Measurements from ENCODE around the gene APOL3. TPM values are rescaled to one million over a fixed set of nuclear protein-coding genes. Genes with fewer than 3 reads are reported as not detected.
A peak's percentile ranks its signal among the peaks of the same experiment; 100 is the strongest.

APOL3 gene
- total RNA-seq, 1 donor from 2014 or later, result 2.3 TPM

DNA sequence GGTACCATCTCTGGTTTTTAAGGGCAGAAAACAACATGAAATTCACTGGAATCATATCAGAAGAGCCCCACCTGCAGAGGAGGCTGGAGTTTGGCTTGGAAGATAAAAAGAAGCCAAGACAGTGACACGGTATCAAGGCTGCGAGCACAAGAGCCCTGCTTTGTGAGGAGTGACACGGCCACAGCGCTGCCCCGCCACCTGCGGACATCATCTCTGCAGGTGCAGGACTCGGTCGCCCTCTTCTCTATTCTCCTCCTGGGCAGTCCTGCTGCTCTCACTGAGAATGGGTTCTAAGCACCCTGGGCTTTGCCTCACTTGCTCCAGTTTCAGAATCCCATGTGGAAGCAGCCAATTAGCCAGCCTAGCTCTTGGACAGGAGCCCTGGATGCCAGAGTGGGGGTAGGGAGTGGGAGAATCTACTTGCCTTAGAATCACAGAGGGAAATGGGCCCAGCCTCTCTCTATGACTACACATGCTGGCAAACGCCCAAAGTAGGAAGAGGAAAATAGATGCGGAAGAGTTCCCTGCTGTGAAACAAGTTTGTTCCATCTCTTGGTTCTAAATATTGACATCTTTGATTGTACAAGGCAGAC is 24.0 kb upstream of the APOL3 start:
- H3K9me3 ChIP-seq (ENCODE audit: insufficient read depth, low read depth, low read length), result no peaks in the 10 kb centered on the region
- no peaks in the 10 kb centered on the region for H3K79me2 ChIP-seq (ENCODE audit: insufficient read depth, low read length)
- H3K4me3 Mint-ChIP-seq (ENCODE audit: unreplicated experiment), result no peak overlapping the region
- H3K4me1 Mint-ChIP-seq (ENCODE audit: low read depth, unreplicated experiment), result no peaks in the 10 kb centered on the region
- no peak overlapping the region for H3K9ac ChIP-seq (ENCODE audit: low read length)
- no peak overlapping the region for H3K27ac Mint-ChIP-seq (ENCODE audit: unreplicated experiment)
- no peaks in the 10 kb centered on the region for H3K4me1 ChIP-seq (ENCODE audit: insufficient read depth, low read length)
- H3K36me3 Mint-ChIP-seq (ENCODE audit: low read depth, unreplicated experiment), result no peaks in the 10 kb centered on the region
- FAIRE-seq, result no peak
- H3K36me3 ChIP-seq (ENCODE audit: insufficient read depth, low read length), result no peaks in the 10 kb centered on the region
- peaks cover 22% of the 10 kb centered on the region for H3K27me3 ChIP-seq (ENCODE audit: insufficient read depth, low read length)
- H4K20me1 ChIP-seq (ENCODE audit: insufficient read depth, low read length), result no peaks in the 10 kb centered on the region
- H3K27ac ChIP-seq (ENCODE audit: low read depth, low read length), result no peak overlapping the region
- H3K27me3 Mint-ChIP-seq (ENCODE audit: low read depth, unreplicated experiment), result peaks cover 36% of the 10 kb centered on the region
- DNase-seq (ENCODE audit: low read depth), result peak; percentile 24
- TF ChIP-seq, protein P1, sequence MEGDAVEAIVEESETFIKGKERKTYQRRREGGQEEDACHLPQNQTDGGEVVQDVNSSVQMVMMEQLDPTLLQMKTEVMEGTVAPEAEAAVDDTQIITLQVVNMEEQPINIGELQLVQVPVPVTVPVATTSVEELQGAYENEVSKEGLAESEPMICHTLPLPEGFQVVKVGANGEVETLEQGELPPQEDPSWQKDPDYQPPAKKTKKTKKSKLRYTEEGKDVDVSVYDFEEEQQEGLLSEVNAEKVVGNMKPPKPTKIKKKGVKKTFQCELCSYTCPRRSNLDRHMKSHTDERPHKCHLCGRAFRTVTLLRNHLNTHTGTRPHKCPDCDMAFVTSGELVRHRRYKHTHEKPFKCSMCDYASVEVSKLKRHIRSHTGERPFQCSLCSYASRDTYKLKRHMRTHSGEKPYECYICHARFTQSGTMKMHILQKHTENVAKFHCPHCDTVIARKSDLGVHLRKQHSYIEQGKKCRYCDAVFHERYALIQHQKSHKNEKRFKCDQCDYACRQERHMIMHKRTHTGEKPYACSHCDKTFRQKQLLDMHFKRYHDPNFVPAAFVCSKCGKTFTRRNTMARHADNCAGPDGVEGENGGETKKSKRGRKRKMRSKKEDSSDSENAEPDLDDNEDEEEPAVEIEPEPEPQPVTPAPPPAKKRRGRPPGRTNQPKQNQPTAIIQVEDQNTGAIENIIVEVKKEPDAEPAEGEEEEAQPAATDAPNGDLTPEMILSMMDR (IDR thresholded peaks at IDR 0.05; ENCODE audit: insufficient read depth, low read depth, low read length), result no peak
- no peak for TF ChIP-seq EZH2 (IDR thresholded peaks at IDR 0.05; ENCODE audit: insufficient read depth, low read length)
- H3K9me3 Mint-ChIP-seq (ENCODE audit: unreplicated experiment), result no peaks in the 10 kb centered on the region
- no peak overlapping the region for H3K4me2 ChIP-seq (ENCODE audit: low read length)
- H3K4me3 ChIP-seq (ENCODE audit: insufficient read depth, low read depth, low read length), result no peak overlapping the region
- H2AFZ ChIP-seq (ENCODE audit: low read depth, low read length), result no peak overlapping the region

DNA sequence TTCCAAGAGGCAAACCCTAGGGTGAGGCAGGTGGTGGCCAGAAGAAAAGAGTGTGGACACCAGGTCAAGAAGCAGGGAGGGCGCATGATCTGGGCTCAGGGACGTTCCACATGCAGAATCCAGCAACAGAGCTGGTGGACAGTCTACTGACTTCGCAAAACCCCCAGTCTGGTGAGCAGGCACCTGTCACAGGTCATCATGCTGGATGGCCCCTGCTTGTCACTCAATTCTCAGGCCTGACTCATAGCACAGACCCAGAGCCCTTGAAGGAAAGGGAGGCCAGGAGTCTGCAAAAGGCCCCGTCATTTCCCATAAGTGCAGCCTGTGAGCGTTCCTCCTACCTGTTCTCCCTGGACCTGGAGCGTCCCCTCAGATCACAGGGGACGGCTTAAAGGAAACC is 22.9 kb upstream of the APOL3 start:
- Histone ChIP-seq H3K79me2 (ENCODE audit: insufficient read depth, low read length) (no peaks in the 10 kb centered on the region), H3K27ac (ENCODE audit: low read depth, low read length) (no peak overlapping the region), H3K4me1 (ENCODE audit: insufficient read depth, low read length) (no peaks in the 10 kb centered on the region), H3K9me3 (ENCODE audit: insufficient read depth, low read depth, low read length) (no peaks in the 10 kb centered on the region), H2AFZ (ENCODE audit: low read depth, low read length) (no peak overlapping the region), H3K36me3 (ENCODE audit: insufficient read depth, low read length) (no peaks in the 10 kb centered on the region), H3K4me3 (ENCODE audit: insufficient read depth, low read depth, low read length) (no peak overlapping the region), H3K27me3 (ENCODE audit: insufficient read depth, low read length) (peaks cover 22% of the 10 kb centered on the region), H3K9ac (ENCODE audit: low read length) (no peak overlapping the region), H3K4me2 (ENCODE audit: low read length) (no peak overlapping the region), H4K20me1 (ENCODE audit: insufficient read depth, low read length) (no peaks in the 10 kb centered on the region)
- H3K27ac Mint-ChIP-seq (ENCODE audit: unreplicated experiment), result no peak overlapping the region
- FAIRE-seq (no peak), DNase-seq (ENCODE audit: low read depth) (no peak)
- peaks cover 30% of the 10 kb centered on the region for H3K27me3 Mint-ChIP-seq (ENCODE audit: low read depth, unreplicated experiment)
- TF ChIP-seq, protein P1 (IDR thresholded peaks at IDR 0.05; ENCODE audit: insufficient read depth, low read depth, low read length), result no peak
- no peak for TF ChIP-seq EZH2 (IDR thresholded peaks at IDR 0.05; ENCODE audit: insufficient read depth, low read length)
- no peak overlapping the region for H3K4me3 Mint-ChIP-seq (ENCODE audit: unreplicated experiment)
- H3K9me3 Mint-ChIP-seq (ENCODE audit: unreplicated experiment), result no peaks in the 10 kb centered on the region
- H3K36me3 Mint-ChIP-seq (ENCODE audit: low read depth, unreplicated experiment), result no peaks in the 10 kb centered on the region
- H3K4me1 Mint-ChIP-seq (ENCODE audit: low read depth, unreplicated experiment), result no peaks in the 10 kb centered on the region

DNA sequence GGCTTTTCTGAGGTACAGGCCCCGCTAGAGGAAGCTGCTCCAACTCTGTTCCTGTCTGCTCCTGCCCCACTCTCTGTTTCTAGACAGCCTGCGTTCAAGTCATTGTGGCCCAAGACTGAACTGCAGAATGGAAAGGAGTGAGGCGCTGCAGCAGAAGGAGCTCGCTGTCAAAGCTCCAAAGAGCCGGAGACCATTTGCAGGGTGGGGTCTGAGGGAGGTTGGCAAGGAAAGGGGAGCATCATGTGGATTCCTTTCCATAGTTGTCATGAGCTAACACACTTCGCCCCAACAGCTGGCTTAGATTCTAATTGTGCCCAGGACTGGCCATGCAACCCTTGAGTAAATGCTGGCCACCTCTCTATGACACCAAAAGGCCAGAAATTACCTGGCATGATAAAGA is 22.3 kb upstream of the APOL3 start:
- no peaks in the 10 kb centered on the region for H3K36me3 ChIP-seq (ENCODE audit: insufficient read depth, low read length)
- no peak overlapping the region for H3K4me3 ChIP-seq (ENCODE audit: insufficient read depth, low read depth, low read length)
- Mint-ChIP-seq H3K27ac (ENCODE audit: unreplicated experiment) (no peak overlapping the region), H3K27me3 (ENCODE audit: low read depth, unreplicated experiment) (peaks cover 25% of the 10 kb centered on the region), H3K36me3 (ENCODE audit: low read depth, unreplicated experiment) (no peaks in the 10 kb centered on the region), H3K4me3 (ENCODE audit: unreplicated experiment) (no peak overlapping the region), H3K4me1 (ENCODE audit: low read depth, unreplicated experiment) (no peaks in the 10 kb centered on the region), H3K9me3 (ENCODE audit: unreplicated experiment) (no peaks in the 10 kb centered on the region)
- H3K27ac ChIP-seq (ENCODE audit: low read depth, low read length), result no peak overlapping the region
- H3K9ac ChIP-seq (ENCODE audit: low read length), result no peak overlapping the region
- no peak overlapping the region for H3K4me2 ChIP-seq (ENCODE audit: low read length)
- no peak for TF ChIP-seq EZH2 (IDR thresholded peaks at IDR 0.05; ENCODE audit: insufficient read depth, low read length)
- TF ChIP-seq, protein P1 (IDR thresholded peaks at IDR 0.05; ENCODE audit: insufficient read depth, low read depth, low read length), result no peak
- FAIRE-seq (no peak), DNase-seq (ENCODE audit: low read depth) (no peak)
- no peak overlapping the region for H2AFZ ChIP-seq (ENCODE audit: low read depth, low read length)
- H3K79me2 ChIP-seq (ENCODE audit: insufficient read depth, low read length), result no peaks in the 10 kb centered on the region
- peaks cover 20% of the 10 kb centered on the region for H3K27me3 ChIP-seq (ENCODE audit: insufficient read depth, low read length)
- no peaks in the 10 kb centered on the region for H3K4me1 ChIP-seq (ENCODE audit: insufficient read depth, low read length)
- H3K9me3 ChIP-seq (ENCODE audit: insufficient read depth, low read depth, low read length), result no peaks in the 10 kb centered on the region
- H4K20me1 ChIP-seq (ENCODE audit: insufficient read depth, low read length), result no peaks in the 10 kb centered on the region
